Gastroesophageal sphincter (tissue), 3 donors: ENCODE data around the gene TCP10L.
"Not testable (repeated sequence)": the region's sequence is repeated elsewhere in the genome, so short reads cannot be mapped to it uniquely, and the experiment has no call there.

Experiments
- POLR2A ChIP-seq, 2 donors: fragments of 450-650 bp; IDR thresholded peaks; one replicate each; pipeline ENCODE4 v1.6.1; 2017; ENCODE audit warnings: antibody characterized with exemption in 2 of 2, mild to moderate bottlenecking in 2 of 2, moderate library complexity in 1 of 2
- TF ChIP-seq, protein P1 (sequence below), 4 experiments: fragments of 200-600 bp in 2 of 4; fragments of 450-650 bp in 2 of 4; sonication (generic) in 1 of 4; IDR thresholded peaks; one replicate each; pipeline ENCODE4 v1.5.1; 2017 to 2019; ENCODE audit warnings: antibody characterized with exemption in 4 of 4, mild to moderate bottlenecking in 2 of 4, moderate library complexity in 2 of 4

DNA sequence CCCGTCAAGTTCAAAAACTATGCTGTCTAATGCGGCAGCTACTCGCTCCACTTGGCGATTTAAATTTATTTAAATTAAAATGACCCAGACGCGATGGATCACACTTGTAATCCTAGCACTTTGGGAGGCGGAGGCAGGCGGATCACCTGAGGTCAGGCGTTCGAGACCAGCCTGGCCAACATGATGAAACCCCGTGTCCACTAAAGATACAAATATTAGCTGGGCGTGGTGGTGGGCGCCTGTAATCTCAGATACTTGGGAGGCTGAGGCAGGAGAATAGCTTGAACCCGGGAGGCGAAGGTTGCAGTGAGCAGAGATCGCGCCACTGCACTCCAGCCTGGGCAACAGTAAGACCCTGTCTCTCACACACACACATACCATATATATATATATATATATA is 25.6 kb upstream of the TCP10L start:
- TF ChIP-seq, protein P1, sequence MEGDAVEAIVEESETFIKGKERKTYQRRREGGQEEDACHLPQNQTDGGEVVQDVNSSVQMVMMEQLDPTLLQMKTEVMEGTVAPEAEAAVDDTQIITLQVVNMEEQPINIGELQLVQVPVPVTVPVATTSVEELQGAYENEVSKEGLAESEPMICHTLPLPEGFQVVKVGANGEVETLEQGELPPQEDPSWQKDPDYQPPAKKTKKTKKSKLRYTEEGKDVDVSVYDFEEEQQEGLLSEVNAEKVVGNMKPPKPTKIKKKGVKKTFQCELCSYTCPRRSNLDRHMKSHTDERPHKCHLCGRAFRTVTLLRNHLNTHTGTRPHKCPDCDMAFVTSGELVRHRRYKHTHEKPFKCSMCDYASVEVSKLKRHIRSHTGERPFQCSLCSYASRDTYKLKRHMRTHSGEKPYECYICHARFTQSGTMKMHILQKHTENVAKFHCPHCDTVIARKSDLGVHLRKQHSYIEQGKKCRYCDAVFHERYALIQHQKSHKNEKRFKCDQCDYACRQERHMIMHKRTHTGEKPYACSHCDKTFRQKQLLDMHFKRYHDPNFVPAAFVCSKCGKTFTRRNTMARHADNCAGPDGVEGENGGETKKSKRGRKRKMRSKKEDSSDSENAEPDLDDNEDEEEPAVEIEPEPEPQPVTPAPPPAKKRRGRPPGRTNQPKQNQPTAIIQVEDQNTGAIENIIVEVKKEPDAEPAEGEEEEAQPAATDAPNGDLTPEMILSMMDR (IDR thresholded peaks at IDR 0.05) = not testable (repeated sequence)
- not testable (repeated sequence) for TF ChIP-seq POLR2A (IDR thresholded peaks at IDR 0.05)
